CD4-positive, alpha-beta T cell treated with Interferon gamma for 1 hour (primary cell): ENCODE measurements around the gene CLTC.

Source experiments
- DNase-seq: peaks from one replicate; pipeline ENCODE4 v3.0.0-alpha.2; 2020

The CLTC gene

DNA sequence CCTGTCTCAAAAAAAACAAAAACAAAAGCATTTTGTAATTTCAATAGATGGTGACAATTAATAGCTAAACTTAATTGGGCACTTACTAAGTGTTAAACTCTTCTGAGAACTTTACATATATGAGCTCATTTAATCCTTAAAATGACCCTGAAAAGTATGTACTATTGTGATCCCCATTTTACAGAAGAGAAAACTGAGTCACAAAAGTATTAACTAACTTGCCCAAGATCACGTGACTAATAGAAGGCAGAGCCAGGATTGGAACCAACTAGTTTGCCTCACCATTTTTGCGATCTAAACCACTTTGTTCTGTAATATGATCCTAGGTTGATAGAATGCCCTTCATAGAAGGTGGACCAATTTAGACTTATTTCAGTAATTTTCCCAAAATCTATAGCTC is 114.0 kb downstream of the CLTC start:
- no peak for DNase-seq

DNA sequence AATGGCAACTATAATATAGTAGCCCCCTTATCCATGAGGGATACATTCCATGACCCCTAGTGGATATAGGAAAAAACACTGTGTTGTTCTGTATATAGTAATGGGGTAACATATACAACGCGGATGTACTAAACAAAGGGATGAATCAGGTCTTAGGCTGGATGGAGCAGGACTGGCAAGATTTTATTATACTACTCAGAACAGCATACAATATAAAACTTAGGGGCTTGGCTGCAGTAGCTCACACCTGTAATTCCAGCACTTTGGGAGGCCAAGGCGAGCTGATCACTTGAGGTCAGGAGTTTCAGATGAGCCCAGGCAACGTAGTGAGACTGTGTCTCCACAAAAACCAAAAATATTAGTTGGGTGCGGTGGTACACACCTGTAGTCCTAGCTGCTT is 114.5 kb downstream of the CLTC start:
- no peak for DNase-seq

DNA sequence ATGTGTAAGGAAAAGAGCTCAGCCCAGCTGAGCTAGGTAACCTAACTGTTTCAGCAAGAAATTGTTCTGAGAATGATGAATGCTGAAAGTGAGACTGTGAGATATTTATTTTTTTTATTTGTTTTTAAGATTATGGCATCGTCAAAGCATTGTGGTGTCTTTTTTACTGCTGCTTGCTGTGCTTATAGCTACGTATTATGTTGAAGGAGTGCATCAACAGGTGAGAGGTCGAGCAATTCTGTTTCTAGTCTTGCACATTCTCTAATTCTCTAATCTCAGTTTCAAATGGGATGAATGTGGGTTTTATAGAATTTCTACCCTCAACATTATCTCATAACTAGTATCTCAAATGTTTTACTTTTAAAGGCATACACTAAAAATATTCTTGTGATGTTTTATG is 117.6 kb downstream of the CLTC start:
- no peak for DNase-seq

DNA sequence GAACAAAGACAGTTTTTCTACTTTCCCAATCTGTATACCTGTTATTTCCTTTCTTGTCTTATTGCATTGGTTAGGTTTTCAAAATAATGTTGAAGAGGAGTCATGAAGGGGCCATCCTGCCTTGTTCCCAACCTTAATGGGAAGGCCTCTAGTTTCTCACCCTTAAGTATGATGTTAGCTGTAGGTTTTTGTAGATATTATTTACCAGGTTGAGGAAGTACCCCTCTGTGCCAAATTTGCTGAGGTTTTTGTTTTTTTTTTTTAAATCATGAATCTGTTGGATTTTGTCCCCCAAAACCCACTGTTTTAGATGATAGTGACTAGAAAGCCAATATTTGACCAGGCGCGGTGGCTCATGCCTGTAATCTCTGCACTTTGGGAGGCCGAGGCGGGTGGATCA is 124.1 kb downstream of the CLTC start:
- DNase-seq: no peak

DNA sequence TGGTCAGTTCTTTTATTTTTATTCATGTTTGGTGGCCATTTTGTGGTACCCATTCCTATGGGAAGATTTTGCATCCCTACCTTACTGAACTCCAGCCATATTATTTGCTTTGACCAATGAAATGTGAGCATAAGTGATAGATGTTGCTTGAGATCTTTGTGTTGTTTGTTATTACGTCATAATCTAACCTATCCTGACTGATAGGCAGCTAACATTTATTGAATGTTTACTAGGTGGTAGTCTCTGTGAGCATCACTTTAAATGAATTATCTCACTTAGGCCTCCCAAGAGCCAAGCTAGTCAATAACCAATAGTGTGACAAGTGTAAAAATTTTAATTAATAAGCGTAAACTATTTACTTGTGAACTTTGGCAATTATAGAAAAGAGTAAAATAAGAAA is 125.3 kb downstream of the CLTC start:
- DNase-seq: no peak
